IMR-90 (cell line): ENCODE measurements around the gene GGN. TPM values are rescaled to one million over a fixed set of nuclear protein-coding genes. Genes with fewer than 3 reads are reported as not detected.
A peak's percentile ranks its signal among the peaks of the same experiment; 100 is the strongest.

Experiments
- ATAC-seq: fragments of 200-7000 bp; cut with Tn5 transposase; 2 replicates; pipeline ENCODE4 v1.9.1; 2020; ENCODE audit warnings: low read depth, mild to moderate bottlenecking, moderate library complexity
- BruUV-seq: library from RNA; stranded (reverse); fragments of 400-500 nt; replicated peaks from 2 replicates; lab custom pipeline; 2021; lab: Mats Ljungman, UMichigan
- CTCF ChIA-PET: fragments of 300-600 bp; formaldehyde crosslinking; extraction: SDS; loops from one replicate; lab custom pipeline; 2021; ENCODE audit warnings: antibody characterized with exemption; lab: Yijun Ruan, JAX
- POLR2A ChIA-PET: fragments of 300-600 bp; sonication (Branson Sonifier 250); formaldehyde crosslinking; loops from one replicate; lab custom pipeline; 2022; ENCODE audit warnings: antibody characterized with exemption; ENCODE audit not compliant: unreplicated experiment; lab: Charles Lee
- DNase-seq: peaks from one replicate; pipeline ENCODE4 v3.0.0; 2013
- H2AFZ ChIP-seq: replicated peaks from 2 replicates; pipeline ENCODE3; 2013; ENCODE audit warnings: low read length, mild to moderate bottlenecking; ENCODE audit not compliant: poor library complexity
- H2AK5ac ChIP-seq: 2 replicates; pipeline ENCODE4 v1.6.1; 2013; ENCODE audit warnings: low read depth, low read length, inconsistent platforms
- H2AK9ac ChIP-seq: replicated peaks from 2 replicates; pipeline ENCODE3; 2013; ENCODE audit warnings: mild to moderate bottlenecking, low read depth, low read length, moderate library complexity; ENCODE audit not compliant: poor library complexity
- H2BK120ac ChIP-seq: 2 replicates; pipeline ENCODE4 v1.6.1; 2013; ENCODE audit warnings: low read depth, low read length, inconsistent platforms
- H2BK15ac ChIP-seq: 3 replicates; pipeline ENCODE4 v1.6.1; 2013; ENCODE audit warnings: low read depth, low read length, inconsistent platforms
- H2BK20ac ChIP-seq: 2 replicates; pipeline ENCODE4 v1.6.1; 2013; ENCODE audit warnings: low read depth, mild to moderate bottlenecking, inconsistent platforms, low read length, moderate library complexity
- H2BK5ac ChIP-seq: 2 replicates; pipeline ENCODE4 v1.6.1; 2013; ENCODE audit warnings: mild to moderate bottlenecking, low read depth, low read length, inconsistent platforms; ENCODE audit not compliant: poor library complexity, severe bottlenecking
- H3K14ac ChIP-seq: replicated peaks from 2 replicates; pipeline ENCODE4 v1.6.1; 2013; ENCODE audit warnings: low read depth, low read length, inconsistent platforms
- H3K18ac ChIP-seq: 2 replicates; pipeline ENCODE4 v1.6.1; 2013; ENCODE audit warnings: low read depth, low read length, control low read depth
- H3K23ac ChIP-seq: 2 replicates; pipeline ENCODE4 v1.6.1; 2013; ENCODE audit warnings: low read depth, low read length, inconsistent platforms
- H3K27ac ChIP-seq: 2 replicates; pipeline ENCODE4 v1.5.1; 2013; ENCODE audit warnings: mild to moderate bottlenecking, control low read depth, low read length; ENCODE audit not compliant: insufficient read depth
- H3K27me3 ChIP-seq: 2 replicates; pipeline ENCODE4 v1.6.1; 2013; ENCODE audit warnings: low read length; ENCODE audit not compliant: control insufficient read depth, insufficient read depth
- H3K36me3 ChIP-seq: 2 replicates; pipeline ENCODE4 v1.6.1; 2013; ENCODE audit warnings: low read length, mixed read lengths; ENCODE audit not compliant: control insufficient read depth, insufficient read depth
- H3K4ac ChIP-seq: 2 replicates; pipeline ENCODE4 v1.6.1; 2013; ENCODE audit warnings: low read depth, low read length, inconsistent platforms
- H3K4me1 ChIP-seq: 2 replicates; pipeline ENCODE4 v1.6.1; 2013; ENCODE audit warnings: low read length, mixed read lengths; ENCODE audit not compliant: control insufficient read depth, insufficient read depth
- H3K4me2 ChIP-seq: 2 replicates; pipeline ENCODE4 v1.6.1; 2013; ENCODE audit warnings: low read depth, mild to moderate bottlenecking, control low read depth, low read length, moderate library complexity
- H3K4me3 ChIP-seq: 2 replicates; pipeline ENCODE4 v1.5.1; 2013; ENCODE audit warnings: low read depth, mild to moderate bottlenecking, control low read depth, low read length, moderate library complexity; ENCODE audit not compliant: insufficient read depth
- H3K56ac ChIP-seq: 2 replicates; pipeline ENCODE4 v1.6.1; 2013; ENCODE audit warnings: low read length, inconsistent platforms; ENCODE audit not compliant: insufficient read depth; ENCODE audit errors: extremely low read depth
- H3K79me1 ChIP-seq, 2 experiments: 2 replicates each; pipeline ENCODE4 v1.6.1; 2013; ENCODE audit warnings: low read length in 2 of 2, inconsistent platforms in 1 of 2, low read depth in 1 of 2
- H3K9ac ChIP-seq: 2 replicates; pipeline ENCODE4 v1.6.1; 2013; ENCODE audit warnings: low read depth, low read length, control low read depth
- H3K9me1 ChIP-seq: 2 replicates; pipeline ENCODE4 v1.6.1; 2013; ENCODE audit warnings: low read length, inconsistent platforms; ENCODE audit not compliant: insufficient read depth
- H3K9me3 ChIP-seq: 2 replicates; pipeline ENCODE4 v1.6.1; 2013; ENCODE audit warnings: low read length; ENCODE audit not compliant: control insufficient read depth, insufficient read depth
- H4K20me1 ChIP-seq: 2 replicates; pipeline ENCODE4 v1.6.1; 2013; ENCODE audit warnings: low read length, inconsistent platforms; ENCODE audit not compliant: insufficient read depth
- H4K5ac ChIP-seq: 2 replicates; pipeline ENCODE4 v1.6.1; 2013; ENCODE audit warnings: mild to moderate bottlenecking, low read depth, low read length, control low read depth
- H4K8ac ChIP-seq, 2 experiments: 2 replicates each; pipeline ENCODE4 v1.6.1; 2013; ENCODE audit warnings: low read depth in 2 of 2, low read length in 2 of 2, control low read depth in 1 of 2, inconsistent platforms in 1 of 2
- H4K91ac ChIP-seq: 2 replicates; pipeline ENCODE4 v1.6.1; 2013; ENCODE audit warnings: low read depth, low read length, inconsistent platforms; ENCODE audit not compliant: insufficient read depth
- CEBPB ChIP-seq: IDR thresholded peaks from 2 replicates; pipeline ENCODE4 v1.6.1; 2012; ENCODE audit warnings: low read depth, low read length, improper control_type of control experiment
- CTCF ChIP-seq: conservative IDR thresholded peaks from 2 replicates; pipeline ENCODE4 v1.5.1; 2012; ENCODE audit warnings: mild to moderate bottlenecking, low read depth, low read length, improper control_type of control experiment
- ELK1 ChIP-seq: fragments of 150-350 bp; IDR thresholded peaks from 2 replicates; pipeline ENCODE4 v1.6.1; 2016; ENCODE audit warnings: low read depth, mild to moderate bottlenecking, low read length, moderate library complexity, borderline replicate concordance
- FOS ChIP-seq: fragments of 150-350 bp; IDR thresholded peaks from 2 replicates; pipeline ENCODE4 v1.6.1; 2016; ENCODE audit warnings: low read depth, low read length
- MAFK ChIP-seq: IDR thresholded peaks from 2 replicates; pipeline ENCODE4 v1.6.1; 2012; ENCODE audit warnings: low read depth, low read length, improper control_type of control experiment
- MAZ ChIP-seq: IDR thresholded peaks from 2 replicates; pipeline ENCODE4 v1.6.1; 2012; ENCODE audit warnings: low read depth, mild to moderate bottlenecking, low read length, improper control_type of control experiment, moderate library complexity, borderline replicate concordance
- MXI1 ChIP-seq: IDR thresholded peaks from 2 replicates; pipeline ENCODE4 v1.6.1; 2012; ENCODE audit warnings: low read depth, mild to moderate bottlenecking, low read length, moderate library complexity, borderline replicate concordance
- NFE2L2 ChIP-seq: fragments of 150-350 bp; IDR thresholded peaks from 2 replicates; pipeline ENCODE4 v1.6.1; 2016; ENCODE audit warnings: low read depth, mild to moderate bottlenecking, low read length
- POLR2A ChIP-seq: IDR thresholded peaks from 2 replicates; pipeline ENCODE4 v1.6.1; 2012; ENCODE audit warnings: mild to moderate bottlenecking, low read depth, low read length
- RAD21 ChIP-seq: IDR thresholded peaks from 2 replicates; pipeline ENCODE4 v1.6.1; 2012; ENCODE audit warnings: low read length, improper control_type of control experiment
- RCOR1 ChIP-seq: IDR thresholded peaks from 2 replicates; pipeline ENCODE4 v1.6.1; 2012; ENCODE audit warnings: mild to moderate bottlenecking, low read length, improper control_type of control experiment; ENCODE audit not compliant: insufficient replicate concordance
- RFX5 ChIP-seq: IDR thresholded peaks from 2 replicates; pipeline ENCODE4 v1.8.0; 2012; ENCODE audit warnings: low read depth, mild to moderate bottlenecking, low read length, moderate library complexity
- SMC3 ChIP-seq: fragments of 150-350 bp; IDR thresholded peaks from 2 replicates; pipeline ENCODE4 v1.6.1; 2016; ENCODE audit warnings: low read depth, mild to moderate bottlenecking, antibody characterized with exemption, low read length, moderate library complexity
- USF2 ChIP-seq: fragments of 150-350 bp; IDR thresholded peaks from 2 replicates; pipeline ENCODE4 v1.6.1; 2017; ENCODE audit warnings: mild to moderate bottlenecking, antibody characterized with exemption, low read length, low read depth
- WGBS, 2 experiments: methylation state at CpG; one replicate each; pipeline versions ENCODE4 v1.1.5 to v1.1.7; 2013; ENCODE audit warnings: missing lambda C conversion rate in 2 of 2; ENCODE audit not compliant: insufficient read length in 1 of 2; ENCODE audit errors: extremely low coverage in 2 of 2; 5-methylcytosine and 5-hydroxymethylcytosine counted together
- dilution Hi-C: fragments of 300-500 bp; cut with HindIII; formaldehyde crosslinking; loops from one replicate; pipeline ENCODE4 v1.14.3; 2018; ENCODE audit warnings: low sequenced_read_pairs; ENCODE audit not compliant: unreplicated experiment
- in situ Hi-C: fragments of 300-500 bp; cut with MboI; formaldehyde crosslinking; loops from 3 replicates; pipeline ENCODE4 v1.14.3; 2019; ENCODE audit warnings: low sequenced_read_pairs, inconsistent platforms, mixed read lengths
- intact Hi-C: fragments of 100-400 bp; cut with micrococcal nuclease; formaldehyde crosslinking; loops from 2 replicates; pipeline ENCODE4 v1.10.0; 2022
- polyA plus RNA-seq, 3 experiments: library from polyadenylated mRNA; depleted of rRNA; stranded (reverse); fragments of >200 nt; gene quantifications; 2 replicates each; pipeline ENCODE4 v1.2.3, GENCODE V29; 2012; ENCODE audit warnings: low replicate concordance in 1 of 3
- total RNA-seq: library from RNA; depleted of rRNA; stranded (reverse); fragments of >200 nt; gene quantifications from 2 replicates; pipeline ENCODE4 v1.2.3, GENCODE V29; 2012

The GGN gene
- total and polyA plus RNA-seq, 2 of the 4 experiments (the other 2 are of a cell fraction), result under 0.01 to 0.65 TPM

- Histone ChIP-seq H4K5ac (no peak overlapping the region), H4K91ac (no peak overlapping the region), H2BK5ac (no peak overlapping the region), H3K56ac (no peak overlapping the region), H2BK15ac (no peak overlapping the region), H2AFZ (no peak overlapping the region), H3K4me3 (no peak overlapping the region), H3K4ac (no peak overlapping the region), H3K4me2 (no peak overlapping the region), H3K23ac (no peak overlapping the region), H3K36me3 (peaks cover 46% of the 10 kb centered on the region), H3K9me1 (peaks cover 10% of the 10 kb centered on the region), H4K20me1 (peaks cover 27% of the 10 kb centered on the region), H3K18ac (no peak overlapping the region), H2BK20ac (no peak overlapping the region), H4K8ac (no peak overlapping the region), H2AK9ac (no peak overlapping the region), H3K27me3 (no peaks in the 10 kb centered on the region), H3K79me1 (peaks cover 13 to 52% of the 10 kb centered on the region in 2 experiments; a peak in 3 of 4 replicates), H3K27ac (no peak overlapping the region), H3K9ac (no peak overlapping the region), H2AK5ac (no peak overlapping the region), H3K9me3 (no peaks in the 10 kb centered on the region), H3K14ac (no peak overlapping the region), H3K4me1 (no peaks in the 10 kb centered on the region), H2BK120ac (no peak overlapping the region)
- CTCF ChIA-PET, result interaction anchor here (1.9 kb wide), 1 partner anchor 8 kb away, joined by 5 read pairs; no protein-coding TSS in a partner anchor
- no TSS peak for BruUV-seq
- intact Hi-C loops, result loop anchor here (5.0 kb wide), 1 partner anchor 152 kb away; no protein-coding TSS in a partner anchor
- in situ Hi-C loops, result no loop called here
- no peak for DNase-seq
- POLR2A ChIA-PET, result no interaction called here
- ATAC-seq, result no peak
- 100% methylated on average over 2 of the region's 10 CpGs; no CpG with 5 or more reads in 1 of the 2 experiments for WGBS, 2 experiments
- dilution Hi-C loops, result no loop called here
- TF ChIP-seq RAD21 (peak; percentile 38), FOS (no peak), MAFK (no peak), ELK1 (no peak), NFE2L2 (no peak), RFX5 (no peak), CEBPB (no peak), RCOR1 (no peak), MXI1 (no peak), CTCF (0 out of 2 replicates have a peak, but pooled peaks have one; percentile 32), POLR2A (no peak), USF2 (no peak), MAZ (no peak), SMC3 (no peak)
These were observed 3.4 kb downstream of the GGN start for GRCh38 chr19:38384209-38385027.
